A549 treated with ZK216348 at 1 μM for 4 hours (cell line): ENCODE measurements around the gene CCL13. TPM values are rescaled to one million over a fixed set of nuclear protein-coding genes. Genes with fewer than 3 reads are reported as not detected.

Source experiments
- total RNA-seq: library from RNA; stranded (reverse); fragments of 200-300 nt; extraction: Qiagen RNA extraction; gene quantifications from 5 replicates; pipeline ENCODE4 v1.2.3, GENCODE V29; 2022; ENCODE audit warnings: low read depth

The CCL13 gene
- total RNA-seq, result not detected in 5 replicates

DNA sequence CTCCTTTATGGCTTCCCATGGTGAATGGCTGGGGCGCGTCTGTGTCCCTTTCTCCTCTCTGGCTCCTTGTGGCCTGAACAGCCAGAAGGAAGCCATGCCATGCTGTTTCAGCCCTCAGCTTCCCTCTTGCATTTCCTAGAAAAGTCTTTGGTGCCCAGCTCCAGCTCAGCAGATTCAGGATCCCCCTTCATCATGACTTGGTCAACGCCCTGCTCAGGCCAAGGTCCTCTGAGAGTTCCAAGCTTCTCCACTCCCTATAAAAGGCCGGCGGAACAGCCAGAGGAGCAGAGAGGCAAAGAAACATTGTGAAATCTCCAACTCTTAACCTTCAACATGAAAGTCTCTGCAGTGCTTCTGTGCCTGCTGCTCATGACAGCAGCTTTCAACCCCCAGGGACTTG lies at the start of gene CCL13:
Gene CCL13, plus strand, starts transcription at position 287 of the 400 bp plus-strand sequence. Its CDS starts 47 bp downstream, at position 334.

DNA sequence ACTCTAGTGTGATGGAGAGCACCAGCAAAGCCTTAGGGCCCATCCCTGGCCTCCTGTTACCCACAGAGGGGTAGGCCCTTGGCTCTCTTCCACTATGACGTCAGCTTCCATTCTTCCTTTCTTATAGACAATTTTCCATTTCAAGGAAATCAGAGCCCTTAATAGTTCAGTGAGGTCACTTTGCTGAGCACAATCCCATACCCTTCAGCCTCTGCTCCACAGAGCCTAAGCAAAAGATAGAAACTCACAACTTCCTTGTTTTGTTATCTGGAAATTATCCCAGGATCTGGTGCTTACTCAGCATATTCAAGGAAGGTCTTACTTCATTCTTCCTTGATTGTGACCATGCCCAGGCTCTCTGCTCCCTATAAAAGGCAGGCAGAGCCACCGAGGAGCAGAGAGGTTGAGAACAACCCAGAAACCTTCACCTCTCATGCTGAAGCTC lies 37.2 kb upstream of the CCL13 start, which contains the start of gene CCL8:
Gene CCL8, plus strand, starts transcription at position 397 of the 445 bp plus-strand sequence. CDS start 67 bp downstream, outside the sequence.

DNA sequence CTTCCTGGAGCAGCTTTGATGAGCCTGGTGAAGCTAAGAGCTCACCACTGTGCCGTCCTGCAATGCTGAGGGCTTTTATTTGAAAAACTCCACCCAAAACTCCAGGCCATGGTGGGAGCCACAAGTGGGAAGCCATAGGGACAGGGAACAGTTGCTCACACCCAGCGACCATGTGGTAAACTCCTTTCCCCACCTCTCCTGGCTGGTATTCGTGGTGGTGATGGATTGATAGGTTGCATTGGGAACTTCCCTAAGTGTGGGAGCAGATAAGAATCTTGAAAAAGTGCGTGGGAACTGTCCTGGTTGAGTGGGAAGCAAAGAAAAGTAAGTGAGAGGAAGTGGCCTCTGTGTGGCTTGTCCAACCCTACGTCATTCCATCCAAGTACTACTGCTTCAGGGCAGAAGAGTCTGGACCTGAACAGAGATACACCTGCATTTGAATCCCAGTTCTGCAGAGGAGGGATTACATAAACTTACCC lies 6.9 kb downstream of the CCL13 start, which contains the start of gene CCL1:
Gene CCL1, minus strand, starts transcription at position 51 of the 479 bp plus-strand sequence. CDS start 72 bp downstream, outside the sequence.

Other genes starting within 250 kb of the CCL13 start
- gene CCL2, start 101.2 kb upstream of the CCL13 start, total RNA-seq, result 12.2 to 27.7 TPM (median 13.8 TPM) in 5 replicates
- 0.65 TPM in 1 of 5 replicates, not detected in the others for gene CCL7, start 86.3 kb upstream of the CCL13 start, total RNA-seq
- gene CCL11, start 70.7 kb upstream of the CCL13 start, total RNA-seq, result not detected in 5 replicates
- gene CCL8, start 37.0 kb upstream of the CCL13 start, total RNA-seq, result not detected in 5 replicates
- gene CCL1, start 6.8 kb downstream of the CCL13 start, total RNA-seq, result not detected in 5 replicates
- gene TMEM132E, start 223.1 kb downstream of the CCL13 start, total RNA-seq, result not detected in 5 replicates